Fibroblast of the conjunctiva (primary cell): Measurements from ENCODE around the gene DLGAP5.

Experiments
- DNase-seq: peaks from one replicate; pipeline ENCODE4 v3.0.0-alpha.2; 2010; ENCODE audit warnings: low read depth

DLGAP5 gene

GRCh38 chr14:55129428-55130195 lies 61.8 kb downstream of the DLGAP5 start:
- no peak for DNase-seq

GRCh38 chr14:55129086-55129427 lies 62.3 kb downstream of the DLGAP5 start, which contains the start of gene LGALS3:
LGALS3 (plus strand) TSS chr14:55129252; CDS start chr14:55137374, 8,122 bp downstream.
- peak; percentile 53 for DNase-seq

- DNase-seq: no peak
Observed at GRCh38 chr14:55128386-55129085, 62.8 kb downstream of the DLGAP5 start.

GRCh38 chr14:55127460-55127951 lies 63.9 kb downstream of the DLGAP5 start:
- DNase-seq: no peak

- no peak for DNase-seq
Observed at GRCh38 chr14:55126932-55127459, 64.4 kb downstream of the DLGAP5 start.

GRCh38 chr14:55126034-55126433 lies 65.4 kb downstream of the DLGAP5 start:
- no peak for DNase-seq

GRCh38 chr14:55125403-55125802 lies 66.0 kb downstream of the DLGAP5 start:
- no peak for DNase-seq

GRCh38 chr14:55124774-55125386 lies 66.5 kb downstream of the DLGAP5 start:
- DNase-seq: no peak

GRCh38 chr14:55123852-55124639 lies 67.3 kb downstream of the DLGAP5 start:
- DNase-seq: no peak

- peak; percentile 58 for DNase-seq
Observed at GRCh38 chr14:55123101-55123500, 68.3 kb downstream of the DLGAP5 start.

- DNase-seq: no peak
Observed at GRCh38 chr14:55122440-55122986, 68.9 kb downstream of the DLGAP5 start.

- DNase-seq: no peak
Observed at GRCh38 chr14:55121628-55122439, 69.6 kb downstream of the DLGAP5 start.

- no peak for DNase-seq
Observed at GRCh38 chr14:55120571-55121495, 70.6 kb downstream of the DLGAP5 start.

GRCh38 chr14:55118761-55119160 lies 72.6 kb downstream of the DLGAP5 start:
- DNase-seq: no peak

- DNase-seq: no peak
Observed at GRCh38 chr14:55117803-55118441, 73.5 kb downstream of the DLGAP5 start.

- DNase-seq: no peak
Observed at GRCh38 chr14:55116246-55117030, 74.9 kb downstream of the DLGAP5 start.

GRCh38 chr14:55115861-55116245 lies 75.5 kb downstream of the DLGAP5 start:
- no peak for DNase-seq

GRCh38 chr14:55115460-55115859 lies 75.9 kb downstream of the DLGAP5 start:
- no peak for DNase-seq
